NCI-H526 (cell line): Measurements from ENCODE around the gene FMNL3.
A peak's percentile ranks its signal among the peaks of the same experiment; 100 is the strongest.

Experiments
- DNase-seq, 2 experiments: peaks; one replicate each; lab custom pipeline; 2025; lab: John Stamatoyannopoulos, UW

The FMNL3 gene

DNA sequence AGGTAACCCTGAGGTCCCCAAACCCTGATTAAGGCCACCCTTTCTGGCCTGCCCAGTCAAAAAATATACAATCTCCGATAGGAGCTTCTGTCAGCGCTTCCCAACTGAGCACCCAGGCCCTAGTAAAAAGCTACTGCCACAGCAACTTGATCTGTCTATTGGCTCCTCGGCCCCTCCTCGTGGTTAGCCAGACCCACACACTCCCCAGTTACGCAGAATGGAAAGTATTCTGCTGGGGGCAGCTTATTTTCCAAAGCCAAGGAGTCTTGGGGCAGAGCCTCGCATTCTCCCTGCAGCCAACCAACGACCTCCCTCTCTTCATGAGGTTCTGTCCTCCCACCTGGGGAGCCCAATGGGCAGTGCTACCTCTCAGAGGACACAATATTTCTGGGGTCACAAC, 32.1 kb downstream of the FMNL3 start:
- DNase-seq, result no peak

DNA sequence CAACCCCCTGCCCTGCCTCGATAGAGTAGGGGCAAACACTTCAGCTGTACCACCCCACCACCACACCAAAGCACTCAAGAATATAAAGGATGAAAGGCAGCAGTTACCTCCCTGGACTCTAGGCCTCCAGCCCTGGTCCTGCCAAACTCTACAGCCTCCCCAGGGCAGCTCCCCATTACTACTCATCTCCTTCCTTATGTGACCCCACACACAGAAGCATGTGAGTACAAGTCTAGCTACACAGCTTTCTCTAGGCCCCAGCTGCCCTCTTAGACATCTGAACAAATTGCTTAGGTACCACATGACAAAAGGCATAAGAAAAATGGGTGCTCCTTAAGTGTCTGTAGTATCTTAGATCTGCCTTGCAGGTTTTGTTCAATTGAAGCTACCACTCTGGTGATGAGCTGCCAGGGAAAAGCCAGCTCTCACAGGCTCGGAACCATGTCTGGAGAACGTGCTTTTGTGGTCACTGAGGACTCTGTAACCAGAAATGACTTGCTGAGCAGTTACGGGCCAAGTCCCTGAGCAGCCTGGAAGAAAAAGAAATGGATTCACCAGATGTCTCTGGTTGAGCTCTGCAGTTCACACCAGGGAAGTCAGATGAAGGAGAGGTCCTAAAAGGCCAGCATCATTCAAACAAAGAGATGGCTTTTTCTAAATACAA, 32.8 kb downstream of the FMNL3 start:
- no peak for DNase-seq

DNA sequence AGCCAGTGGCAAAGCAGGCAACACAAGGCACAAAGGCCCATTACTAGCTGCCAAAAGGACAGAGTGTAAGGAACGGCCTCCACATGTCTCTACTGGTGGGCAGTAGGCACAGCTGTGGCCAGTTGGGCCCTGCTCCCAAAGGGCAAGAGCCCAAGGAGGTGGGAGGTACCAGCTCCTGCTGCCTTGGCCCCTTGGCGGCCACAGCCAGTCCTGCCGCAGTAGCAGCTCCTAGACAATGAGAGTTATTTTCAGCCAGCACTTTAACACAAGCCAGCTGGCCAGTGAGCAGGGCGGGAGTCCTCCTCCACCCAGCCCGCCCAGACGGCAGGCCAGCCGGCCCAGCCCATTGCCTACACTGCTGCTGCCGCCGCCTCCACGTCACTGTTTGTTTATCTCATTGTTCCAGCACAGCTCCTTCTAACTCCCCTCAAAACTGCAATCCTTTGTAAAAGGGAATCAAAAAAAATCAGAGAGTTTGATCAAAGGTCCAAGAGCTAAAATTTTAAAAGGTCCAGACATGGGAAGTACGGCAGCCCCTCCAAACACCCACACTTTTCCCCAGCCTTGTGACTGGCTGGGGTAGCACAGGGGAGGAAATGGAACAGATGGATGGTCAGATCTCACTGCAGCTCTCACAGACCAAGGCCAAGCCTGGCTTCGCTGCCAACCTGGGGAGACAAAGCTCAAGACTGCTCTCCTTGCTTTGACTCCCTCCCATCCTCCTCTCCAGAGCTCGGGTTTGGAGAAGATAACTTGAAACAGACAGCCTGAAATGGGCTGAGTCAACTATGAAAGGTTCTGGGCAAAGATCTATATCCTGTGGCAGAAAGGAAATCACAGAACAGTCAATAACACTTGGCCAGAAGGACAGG, 33.5 kb downstream of the FMNL3 start:
- peak in 1 of 2 experiments; percentile 55 for DNase-seq

DNA sequence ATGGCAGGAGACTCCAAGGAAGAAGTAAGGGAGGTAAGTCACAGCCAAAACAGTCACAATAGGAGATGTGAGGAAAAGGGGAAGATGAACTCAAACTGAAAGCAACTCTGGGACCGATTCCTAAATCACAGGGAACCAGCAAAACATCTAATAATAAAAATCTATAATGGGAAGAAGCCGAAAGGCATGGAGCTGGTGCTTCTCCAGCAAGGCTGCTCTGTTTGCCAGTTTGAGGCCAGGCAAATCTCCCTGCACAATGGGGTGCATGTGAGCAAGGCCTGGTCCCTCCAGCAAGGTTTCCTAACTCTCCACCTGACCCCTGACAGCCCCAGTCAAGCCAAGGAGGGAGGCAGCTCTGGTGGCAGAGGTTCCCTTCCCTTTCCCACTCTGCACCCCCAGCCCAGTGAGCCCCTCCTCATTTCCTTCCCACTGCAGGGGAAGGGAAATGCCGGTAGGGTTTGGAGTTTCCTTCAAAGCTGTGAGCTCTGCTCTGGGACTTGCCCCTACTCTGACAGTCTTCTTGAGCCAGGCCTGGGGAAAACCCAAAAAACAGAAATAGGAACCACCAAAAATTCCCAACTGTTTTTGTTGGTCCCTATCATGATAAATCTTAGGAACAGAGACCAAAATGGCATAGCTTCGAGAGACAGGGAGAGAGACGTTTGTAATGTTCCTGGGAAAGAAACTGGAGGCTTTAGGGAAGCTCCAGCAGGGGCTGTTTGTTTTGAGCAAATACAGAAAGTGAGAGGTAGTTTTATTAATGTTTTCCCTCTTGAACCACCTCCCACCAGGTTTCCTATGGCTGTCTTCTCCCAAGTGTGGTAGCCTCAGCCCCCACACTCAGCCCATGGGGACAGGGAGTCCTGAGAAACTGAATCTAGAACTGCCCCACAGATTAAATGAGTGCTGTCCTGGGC, 34.6 kb downstream of the FMNL3 start:
- DNase-seq, result no peak

DNA sequence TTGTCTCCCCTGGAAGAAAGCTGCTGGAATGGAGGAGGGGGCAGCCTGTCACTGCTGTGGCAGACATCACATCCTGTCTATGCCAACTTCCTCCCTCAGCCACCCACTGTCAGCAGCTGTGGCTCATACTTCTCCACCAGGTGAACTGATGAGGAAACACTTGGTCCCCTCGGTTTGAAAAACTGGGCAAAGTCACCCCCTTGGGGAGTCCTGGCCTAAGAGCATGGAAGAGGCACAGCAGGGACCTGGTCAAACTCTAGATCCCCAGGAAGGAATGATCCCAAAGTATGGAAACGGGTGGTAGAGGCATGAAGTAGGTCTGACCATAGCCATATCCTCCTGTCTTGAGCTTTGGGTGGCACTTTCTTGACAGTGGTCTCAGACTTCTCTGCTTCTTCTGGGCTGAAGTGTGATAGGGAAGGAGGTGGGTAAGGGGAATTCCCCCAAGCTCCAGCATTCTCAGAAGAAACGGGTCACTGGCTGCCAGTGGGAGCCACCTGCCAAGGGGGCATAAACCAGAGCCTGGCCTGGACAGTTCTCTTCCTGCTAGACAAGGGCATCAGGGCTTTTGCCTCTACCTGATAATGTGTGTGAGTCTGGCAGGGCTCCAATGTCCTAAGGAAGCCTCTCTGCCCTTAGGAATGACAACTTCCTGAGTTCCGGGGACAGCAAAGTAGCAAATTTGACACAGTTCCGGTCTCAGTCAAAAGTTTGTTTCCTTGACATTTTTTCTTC, 36.0 kb downstream of the FMNL3 start:
- no peak for DNase-seq

DNA sequence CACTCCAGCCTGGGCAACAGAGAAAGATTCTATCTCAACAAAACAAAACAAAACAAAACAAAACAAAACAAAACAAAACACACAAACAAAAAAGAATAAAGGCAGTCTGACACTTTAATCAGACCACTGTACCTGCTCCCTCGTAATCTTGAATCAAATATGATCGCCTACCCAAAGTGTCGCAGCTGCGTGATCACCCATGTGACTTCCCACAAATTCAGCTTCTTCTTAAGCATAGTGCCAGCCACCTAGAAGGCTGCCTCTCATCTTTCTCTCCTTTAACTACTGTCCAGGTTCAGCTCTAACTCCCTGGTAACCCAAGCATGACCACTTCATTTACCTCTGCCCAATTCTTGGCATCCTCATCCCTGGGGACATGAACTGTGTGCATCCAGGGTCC, 37.4 kb downstream of the FMNL3 start:
- no peak for DNase-seq

DNA sequence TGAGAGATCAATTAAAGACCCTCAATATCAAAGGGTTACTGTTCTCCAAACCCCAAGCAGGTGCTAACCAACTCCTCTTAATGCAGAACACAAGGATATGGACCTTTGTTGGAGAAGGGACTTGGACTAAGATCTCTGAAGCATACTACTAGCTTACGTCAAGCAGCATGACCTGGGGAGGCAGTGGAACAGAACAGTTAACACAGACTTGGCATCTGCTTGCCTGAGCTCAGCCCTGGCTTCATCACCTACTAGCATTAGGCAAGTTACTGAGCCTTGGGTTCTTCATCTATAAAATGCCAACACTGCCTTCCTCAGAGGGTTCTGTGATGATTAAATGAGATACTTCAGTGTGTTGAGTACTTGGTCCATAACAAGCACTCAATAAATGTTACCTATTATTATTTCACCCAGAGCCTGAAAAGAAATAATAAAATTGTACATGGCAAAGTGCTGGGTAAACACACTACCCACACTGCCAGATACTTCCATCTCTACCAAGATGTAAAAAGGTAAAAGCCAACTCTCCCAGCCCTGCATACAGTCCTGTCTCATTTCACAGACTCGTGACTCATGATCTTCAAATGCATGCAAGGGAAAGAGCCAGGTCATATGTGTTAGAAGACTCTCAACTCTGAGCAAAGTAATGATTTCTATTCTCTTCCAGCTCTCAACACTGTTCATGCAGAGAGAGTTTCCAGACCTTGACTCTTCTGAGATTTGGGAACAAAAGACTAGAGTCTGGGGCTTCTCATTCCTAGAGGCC, 39.7 kb downstream of the FMNL3 start:
- DNase-seq, result no peak

DNA sequence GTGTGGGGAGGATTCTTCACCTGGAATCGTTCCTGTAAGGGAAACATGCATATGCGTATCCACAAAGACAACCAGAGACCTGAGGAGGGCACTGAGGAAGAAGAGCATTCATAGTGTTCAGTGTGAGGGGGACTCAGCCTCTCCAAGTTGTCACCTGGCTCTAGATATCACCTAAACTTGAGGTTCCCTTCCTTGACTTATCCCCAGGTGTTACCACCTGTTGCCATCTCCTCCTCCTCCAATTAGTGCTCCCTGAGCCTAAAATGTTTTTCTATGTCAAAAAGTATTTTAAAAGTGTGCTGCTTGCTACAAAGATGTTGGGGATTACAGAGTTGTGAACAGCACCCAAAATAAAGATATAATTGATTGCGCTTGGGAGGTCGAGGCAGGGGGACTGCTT, 41.0 kb downstream of the FMNL3 start:
- no peak for DNase-seq

DNA sequence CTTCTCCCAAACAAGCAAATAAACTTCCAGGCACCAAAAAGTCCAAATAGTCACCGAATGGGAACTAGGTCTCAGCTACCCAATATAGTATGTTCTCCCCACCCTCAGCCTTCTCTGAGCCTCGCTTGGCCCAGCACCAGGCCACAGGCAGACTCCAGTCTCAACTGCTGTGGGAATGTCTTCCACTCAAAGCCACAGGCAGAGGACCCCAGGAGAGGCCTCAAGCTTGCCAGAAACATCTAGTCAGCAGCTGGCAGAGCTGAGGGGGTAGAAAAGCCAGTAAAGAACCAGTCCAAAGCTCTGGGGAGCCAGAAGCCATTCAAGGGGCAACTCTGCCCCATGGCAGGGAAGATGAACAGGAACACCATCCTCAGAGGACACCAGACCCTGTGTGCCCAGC, 41.8 kb downstream of the FMNL3 start:
- DNase-seq, result no peak

DNA sequence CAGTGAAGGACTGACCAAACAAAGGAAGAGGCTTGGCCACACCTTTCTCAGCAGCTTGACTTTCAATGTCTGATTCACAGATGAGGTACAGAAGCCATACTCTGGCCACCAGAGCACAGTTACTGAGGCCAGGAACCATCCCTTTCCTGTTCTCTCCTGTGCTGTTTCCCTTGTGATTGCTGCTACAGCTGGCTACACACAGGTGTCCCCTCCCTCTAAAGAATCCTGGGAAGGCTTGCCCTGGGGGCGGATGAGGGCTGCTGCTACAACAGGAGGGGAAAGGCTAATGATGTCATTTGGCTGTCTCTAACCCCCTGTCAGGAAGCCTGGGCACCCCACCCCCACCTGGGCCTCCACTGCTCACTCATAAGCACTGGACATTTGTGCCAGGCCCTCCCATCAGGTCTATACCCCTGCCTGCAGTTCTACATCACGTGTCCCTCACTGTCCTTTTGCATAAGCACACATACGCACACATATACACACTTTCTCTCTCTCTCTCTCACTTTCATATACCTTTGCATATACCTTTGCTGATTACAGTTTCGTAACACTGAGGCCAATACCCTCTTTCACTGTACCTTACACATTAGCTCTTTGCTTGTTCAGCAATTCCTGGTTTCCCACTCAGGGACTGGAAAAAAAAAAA, 42.5 kb downstream of the FMNL3 start:
- peak; percentile 58 to 70 for DNase-seq

DNA sequence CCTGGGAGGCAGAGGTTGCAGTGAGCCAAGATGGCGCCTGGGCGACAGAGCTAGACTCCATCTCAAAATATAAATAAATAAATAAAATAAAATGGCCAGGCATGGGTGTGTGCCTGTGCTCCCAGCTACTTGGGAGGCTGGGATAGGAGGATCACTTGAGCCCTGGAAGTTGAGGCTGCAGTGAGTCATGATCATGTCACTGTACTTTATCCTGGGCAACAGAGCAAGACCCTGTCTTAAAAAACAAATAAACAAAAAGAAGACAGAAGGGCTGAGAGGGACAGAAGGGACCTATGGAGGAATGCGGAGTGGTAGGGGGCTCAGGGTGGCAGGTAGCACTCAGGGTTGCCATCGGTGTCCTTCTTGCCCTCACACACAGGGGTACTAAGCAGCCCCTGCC, 43.0 kb downstream of the FMNL3 start:
- no peak for DNase-seq

DNA sequence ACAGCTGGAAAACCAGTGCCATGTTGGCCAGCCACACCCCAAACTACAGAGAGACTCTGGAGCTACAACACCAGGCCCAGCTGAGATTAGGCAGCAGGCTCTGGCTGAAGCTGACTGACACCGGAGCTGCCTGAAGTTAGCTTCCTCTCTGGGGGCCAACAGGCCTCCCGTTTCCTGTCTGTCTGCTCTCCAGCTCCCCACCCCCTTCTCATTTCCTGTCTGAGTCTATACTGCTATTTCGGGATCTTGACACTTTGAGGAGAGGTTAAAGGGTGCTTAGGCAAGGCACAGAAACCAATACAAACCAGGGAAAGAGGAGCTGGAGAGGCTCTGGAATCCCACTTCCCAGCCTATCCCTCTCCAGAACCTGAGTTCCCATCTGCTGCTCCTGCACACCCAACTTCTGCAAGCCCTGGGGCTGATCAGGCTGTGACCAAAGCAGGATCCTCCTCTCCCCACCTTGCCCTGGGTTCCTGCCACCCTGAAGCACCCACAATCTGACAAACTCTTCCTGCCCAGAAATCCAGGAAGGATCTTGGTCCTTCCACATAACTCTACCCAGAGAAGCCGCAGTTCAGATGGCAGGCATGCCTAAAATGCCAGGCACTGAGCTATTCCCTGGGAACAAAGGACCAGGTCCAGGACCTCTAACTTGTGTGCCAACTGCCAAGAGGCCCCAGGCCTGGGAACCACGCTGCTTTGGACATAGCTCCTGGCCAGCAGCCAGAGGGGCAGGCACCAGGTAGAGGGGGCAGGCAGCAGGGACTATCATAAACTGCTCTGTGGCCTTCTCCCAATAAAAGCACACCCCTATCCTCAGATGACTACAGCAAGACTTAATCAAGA, 44.0 kb downstream of the FMNL3 start:
- no peak for DNase-seq

DNA sequence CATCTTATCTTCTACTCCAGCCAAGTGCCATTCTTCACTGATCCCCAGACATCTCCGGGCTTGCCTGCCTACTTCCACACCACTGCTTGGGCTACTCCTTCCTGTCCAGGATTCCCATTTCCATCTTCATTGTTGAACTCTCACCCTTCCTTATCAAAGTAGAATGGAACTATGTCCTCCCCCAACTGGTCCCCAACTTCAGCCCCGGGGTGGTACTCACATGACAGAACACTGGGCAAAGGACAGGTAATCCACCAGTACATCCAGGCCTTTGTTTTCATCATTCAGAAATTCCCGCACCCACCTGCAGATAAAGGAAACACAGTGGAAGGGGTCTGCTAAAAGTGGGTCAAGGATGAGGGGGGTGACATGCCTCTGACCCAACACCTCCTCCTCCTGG, 45.5 kb downstream of the FMNL3 start:
- no peak for DNase-seq

DNA sequence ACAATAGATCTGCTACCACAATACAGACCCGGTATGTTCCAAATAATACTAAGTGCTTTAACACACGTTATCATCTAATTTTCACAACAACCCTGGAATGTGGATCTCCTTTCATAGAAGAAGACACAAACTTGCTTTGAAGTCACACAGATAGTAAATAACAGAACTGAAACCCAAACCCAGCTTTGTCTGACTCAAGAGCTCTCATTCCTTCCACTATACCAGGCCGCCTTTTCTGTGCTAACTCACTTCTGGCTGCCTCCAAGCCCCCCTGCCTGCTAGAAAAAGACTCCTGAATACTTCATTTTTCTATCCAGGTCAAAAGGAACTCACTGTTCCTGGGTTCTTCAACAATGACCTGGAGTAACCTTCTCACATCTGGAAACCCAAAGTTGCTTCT, 46.0 kb downstream of the FMNL3 start:
- no peak for DNase-seq

DNA sequence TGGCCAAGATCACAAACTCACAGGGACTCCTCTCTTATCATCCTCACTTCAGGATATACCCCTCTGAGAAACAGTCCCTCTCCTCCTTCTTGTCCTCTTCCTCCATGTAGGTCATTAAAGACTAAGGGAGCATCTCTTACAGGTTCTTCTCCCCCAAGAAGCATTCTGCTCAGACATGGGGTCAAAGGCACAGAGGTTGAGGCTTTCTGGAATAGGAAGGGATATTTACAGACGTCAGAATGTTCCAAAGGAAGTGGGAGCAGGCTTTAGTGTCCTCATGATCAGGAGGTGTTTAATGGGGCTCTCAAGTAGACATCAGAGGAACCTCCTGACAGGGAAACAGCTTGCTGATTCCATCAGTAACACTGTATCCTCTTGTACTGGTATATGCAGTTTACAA, 47.5 kb downstream of the FMNL3 start:
- DNase-seq, result no peak

DNA sequence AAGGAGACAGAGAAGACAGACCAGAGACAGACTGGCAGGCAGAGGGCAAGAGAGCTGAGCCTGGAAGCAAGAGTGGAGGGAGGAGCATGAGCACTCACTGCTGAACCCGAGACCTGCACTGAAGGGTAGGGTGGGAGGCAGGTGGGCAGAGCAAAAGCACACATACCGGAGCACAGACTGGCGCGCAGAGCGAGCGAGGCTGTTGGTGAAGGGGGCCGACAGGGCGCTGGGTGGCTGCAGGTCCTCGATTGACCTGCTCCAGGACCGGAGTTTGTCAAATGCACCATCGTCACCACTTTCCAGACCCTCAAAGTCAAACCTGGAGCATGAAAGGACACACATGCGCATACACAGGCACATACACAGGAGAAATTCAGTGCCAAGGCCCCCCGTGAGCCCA, 48.9 kb downstream of the FMNL3 start:
- DNase-seq, result no peak

DNA sequence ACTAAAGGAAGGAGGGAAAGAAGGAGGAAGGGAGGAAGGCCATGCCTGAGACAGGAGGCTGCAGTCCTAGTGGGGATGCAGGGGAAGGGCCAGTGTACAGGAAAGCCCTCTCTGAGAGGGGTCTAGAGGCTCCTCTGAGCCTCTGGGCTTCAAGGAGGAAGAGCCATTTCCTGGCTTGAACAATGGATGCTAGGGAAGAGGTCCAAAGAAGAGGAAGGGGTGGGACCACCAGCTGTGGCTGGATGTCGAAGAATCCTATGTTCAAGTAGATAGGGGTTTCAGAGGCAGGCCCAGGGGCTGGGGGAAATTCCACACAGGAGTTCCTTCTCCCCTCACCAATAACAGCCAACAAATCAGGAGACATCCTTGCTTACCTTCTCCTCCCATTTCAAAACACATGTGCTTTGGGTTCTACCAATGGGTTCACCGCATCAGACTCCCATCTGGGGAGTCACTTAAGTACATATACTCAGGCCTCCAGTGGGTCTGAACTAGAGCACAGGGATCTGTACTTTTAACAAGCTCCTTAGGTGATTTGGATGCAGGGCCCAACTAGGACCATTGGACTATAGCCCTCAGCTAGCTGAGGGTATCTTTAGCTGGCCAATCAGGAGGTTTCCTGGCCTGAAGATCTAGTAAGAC, 51.5 kb downstream of the FMNL3 start:
- DNase-seq, result no peak

DNA sequence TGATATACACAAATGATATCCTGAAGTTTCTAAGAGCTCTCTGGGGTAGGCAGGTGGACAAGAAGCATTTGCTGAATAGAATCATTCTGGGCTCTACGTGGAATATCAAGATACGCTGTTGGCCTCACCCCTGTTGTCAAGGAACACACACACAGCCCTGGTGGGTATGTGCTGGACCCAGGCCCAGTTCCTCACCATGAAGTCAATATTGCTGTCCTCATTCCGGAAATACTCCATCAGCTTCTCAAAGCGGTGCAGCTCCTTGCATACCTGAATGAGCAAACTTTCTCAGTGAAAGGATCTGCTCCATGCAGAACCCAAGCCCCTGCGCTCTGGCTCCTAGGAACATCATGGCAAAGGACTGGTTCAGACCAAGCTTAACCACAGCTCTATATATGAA, 52.5 kb downstream of the FMNL3 start:
- DNase-seq, result no peak

DNA sequence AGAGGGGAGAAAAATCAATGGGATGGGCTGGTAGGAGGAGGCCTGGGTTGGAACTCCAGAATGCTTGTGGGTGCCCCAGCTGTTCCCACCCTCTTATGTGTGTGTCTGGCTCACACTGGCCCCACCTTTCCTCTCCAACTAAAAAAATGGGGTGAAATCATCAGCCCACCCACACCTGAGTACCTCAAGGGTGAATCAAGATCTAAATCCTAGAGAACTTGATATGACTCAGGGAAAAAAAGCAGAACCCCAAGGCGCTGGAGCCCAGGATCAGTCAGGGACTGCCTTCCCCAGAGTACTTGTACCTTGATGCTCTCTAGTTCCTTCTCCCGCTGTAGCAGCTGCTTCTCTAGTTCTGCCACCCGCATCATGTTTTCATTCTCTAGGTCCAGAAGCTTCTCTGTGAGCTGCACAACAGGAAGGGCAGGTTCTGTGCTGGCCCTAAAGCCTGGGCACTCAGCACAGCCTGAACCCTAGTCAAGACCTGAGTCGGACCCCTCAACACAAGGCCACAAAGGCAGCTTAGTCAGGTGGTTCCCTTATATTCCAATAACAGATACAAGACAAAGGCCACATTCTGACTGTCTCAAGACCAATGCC, 54.2 kb downstream of the FMNL3 start:
- DNase-seq, result no peak
